Stimulated activated CD4-positive, alpha-beta T cell treated with anti-CD3 and anti-CD28 coated beads, Interleukin-15, amount 100 ng/mL, for 24 hours (primary cell): ENCODE data around the gene UTF1.

Experiments used
- DNase-seq: peaks from one replicate; pipeline ENCODE4 v3.0.0-alpha.2; 2020

Gene UTF1

GRCh38 chr10:133281084-133281483 is 51.1 kb downstream of the UTF1 start:
- DNase-seq = no peak
